HT-29 (cell line): ENCODE measurements around the gene BASP1. TPM values are rescaled to one million over a fixed set of nuclear protein-coding genes. Genes with fewer than 3 reads are reported as not detected.
"Not testable (repeated sequence)": the region's sequence is repeated elsewhere in the genome, so short reads cannot be mapped to it uniquely, and the experiment has no call there.

ENCODE experiments used
- DNase-seq: peaks from one replicate; pipeline ENCODE4 v3.0.0-alpha.2; 2015; ENCODE audit warnings: low spot score
- small RNA-seq: library from RNA; depleted of rRNA; stranded (forward); fragments of <200 nt; gene quantifications from one replicate; pipeline ENCODE3, GENCODE V24; 2014
- total RNA-seq: library from RNA; depleted of rRNA; stranded (reverse); fragments of >200 nt; shearing (Covaris generic); gene quantifications from 2 replicates; pipeline ENCODE4 v1.2.3, GENCODE V29; 2014

BASP1 gene
- total RNA-seq, 1 experiment from 2014 or later = not detected

GRCh38 chr5:17317473-17317872 lies 100.0 kb downstream of the BASP1 start:
- DNase-seq = no peak

GRCh38 chr5:17319095-17319494 lies 101.7 kb downstream of the BASP1 start:
- DNase-seq = not testable (repeated sequence)

GRCh38 chr5:17325770-17326599 lies 108.6 kb downstream of the BASP1 start:
- DNase-seq = no peak

Small RNA genes within 50 kb of the gene (small RNA-seq; reads per million reads assigned to genes)
- not detected for gene RNU6-1003P
